HG03432 (cell line): ENCODE results near the gene CORO7.
"Not testable (repeated sequence)": the region's sequence is repeated elsewhere in the genome, so short reads cannot be mapped to it uniquely, and the experiment has no call there.

Experiments
- ATAC-seq: cut with Tn5 transposase; IDR thresholded peaks from one replicate; pipeline ENCODE4 v1.9.1; 2021; ENCODE audit warnings: mild to moderate bottlenecking, moderate library complexity; ENCODE audit not compliant: unreplicated experiment

The CORO7 gene

DNA sequence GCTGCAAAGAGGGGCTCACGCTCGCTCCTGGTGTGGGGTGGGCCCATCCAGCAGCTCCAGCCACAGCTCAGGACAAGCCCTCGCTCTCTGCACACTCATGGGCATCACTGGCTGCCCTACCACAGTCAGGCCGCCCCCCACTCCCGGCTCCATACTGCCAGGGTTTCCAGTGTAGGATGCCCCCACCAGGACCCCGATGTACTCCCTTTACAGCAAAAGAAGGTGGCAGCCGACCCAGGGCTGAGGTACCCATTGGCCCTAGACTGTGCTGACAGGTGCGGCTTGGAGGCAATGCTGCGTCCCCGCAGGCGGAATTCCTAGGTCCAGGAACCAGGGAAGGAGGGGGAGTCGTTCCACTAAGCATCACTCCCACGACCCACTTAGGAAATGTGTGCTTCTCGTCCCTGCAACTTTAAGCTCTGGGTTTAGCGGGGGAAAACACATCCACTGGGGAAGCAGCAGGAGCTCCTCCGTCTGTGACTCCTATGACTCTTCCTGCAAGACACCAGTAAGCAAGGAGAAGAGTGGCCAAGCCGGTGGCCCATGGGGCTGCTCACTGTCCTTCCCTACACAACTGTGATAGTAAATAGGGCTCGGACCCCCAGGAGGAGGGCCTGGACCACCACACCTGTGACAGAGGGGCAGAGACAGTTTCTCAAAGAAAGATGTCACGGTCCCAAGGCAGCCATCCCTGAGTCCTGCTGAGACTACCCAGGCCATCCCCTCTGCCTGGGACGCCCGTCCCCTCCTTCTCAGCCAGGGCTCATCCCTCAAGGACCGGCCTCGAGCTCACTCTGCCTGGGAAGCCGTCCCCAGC lies 13.1 kb downstream of the CORO7 start:
- ATAC-seq = no peak

DNA sequence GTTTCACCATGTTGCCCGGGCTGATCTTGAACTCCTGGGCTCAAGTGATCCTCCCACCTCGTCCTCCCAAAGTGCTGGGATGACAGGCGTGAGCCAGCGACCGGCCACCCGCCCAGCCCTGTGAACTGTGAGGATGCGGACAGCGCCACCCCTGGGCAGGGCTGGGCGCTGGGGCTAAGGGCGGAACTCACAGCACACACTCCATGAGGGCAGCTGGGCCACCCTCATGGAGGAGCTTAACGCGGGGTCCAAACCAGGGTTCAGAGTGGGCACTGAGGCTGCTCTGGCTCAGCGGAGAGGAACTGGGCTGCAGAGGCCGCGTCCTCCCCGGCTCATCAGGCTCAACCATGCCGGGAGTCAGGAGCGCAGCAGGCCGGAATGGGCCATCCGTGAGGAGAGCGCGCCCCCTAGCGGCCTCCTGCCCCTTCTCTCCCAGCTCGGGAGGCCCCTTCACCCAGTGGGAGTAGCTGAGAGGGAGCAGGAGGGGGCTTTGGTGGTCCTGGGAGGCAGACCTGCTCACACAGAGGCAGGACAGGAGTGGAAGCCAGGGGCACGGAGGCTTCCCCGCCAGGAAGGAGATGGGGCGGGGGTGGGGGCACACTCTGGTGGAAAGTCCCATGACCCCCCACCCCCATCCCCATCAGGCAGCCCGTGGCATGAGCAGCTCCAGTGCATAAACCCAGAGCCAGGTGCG lies 13.8 kb downstream of the CORO7 start:
- peak; percentile 56 for ATAC-seq

DNA sequence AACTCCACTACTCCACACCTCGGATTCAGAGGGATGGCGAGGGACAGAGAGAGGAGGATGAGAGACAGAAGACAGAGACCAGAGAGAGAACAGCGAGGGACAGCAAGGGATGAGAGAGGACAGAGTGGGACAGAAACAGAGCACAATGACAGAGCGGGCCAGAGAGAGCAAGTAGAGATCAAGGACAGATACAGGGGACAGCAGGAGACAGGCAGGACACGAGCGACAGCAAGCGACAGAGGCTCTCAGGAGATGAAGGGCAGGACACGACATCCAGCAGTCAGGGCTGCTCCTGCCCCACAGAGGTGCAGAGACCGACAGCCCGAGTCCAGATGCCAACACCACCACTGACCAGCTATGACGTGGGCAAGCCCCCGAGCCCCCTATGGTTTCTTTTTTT lies 14.9 kb downstream of the CORO7 start:
- ATAC-seq = no peak

DNA sequence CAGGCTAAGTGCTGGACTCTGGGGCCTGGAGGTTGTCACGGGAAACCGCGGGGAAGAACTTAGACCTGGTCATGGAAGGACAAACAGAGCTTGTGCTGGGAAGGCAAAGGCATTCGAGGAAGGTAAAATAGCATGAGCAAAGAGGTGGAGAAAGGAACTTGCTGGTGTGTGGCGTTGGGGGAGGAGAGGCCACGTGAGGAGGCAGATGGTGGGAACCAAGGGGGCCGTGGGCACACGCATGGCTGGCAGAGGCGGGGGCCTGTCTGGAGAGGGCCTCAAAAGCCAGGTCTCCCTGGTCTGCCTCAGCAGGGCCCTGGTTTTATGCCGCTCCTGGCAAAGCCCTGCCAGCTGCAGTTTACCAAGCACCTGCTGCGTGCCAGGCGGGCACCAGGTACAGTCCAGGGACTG lies 15.3 kb downstream of the CORO7 start:
- no peak for ATAC-seq

DNA sequence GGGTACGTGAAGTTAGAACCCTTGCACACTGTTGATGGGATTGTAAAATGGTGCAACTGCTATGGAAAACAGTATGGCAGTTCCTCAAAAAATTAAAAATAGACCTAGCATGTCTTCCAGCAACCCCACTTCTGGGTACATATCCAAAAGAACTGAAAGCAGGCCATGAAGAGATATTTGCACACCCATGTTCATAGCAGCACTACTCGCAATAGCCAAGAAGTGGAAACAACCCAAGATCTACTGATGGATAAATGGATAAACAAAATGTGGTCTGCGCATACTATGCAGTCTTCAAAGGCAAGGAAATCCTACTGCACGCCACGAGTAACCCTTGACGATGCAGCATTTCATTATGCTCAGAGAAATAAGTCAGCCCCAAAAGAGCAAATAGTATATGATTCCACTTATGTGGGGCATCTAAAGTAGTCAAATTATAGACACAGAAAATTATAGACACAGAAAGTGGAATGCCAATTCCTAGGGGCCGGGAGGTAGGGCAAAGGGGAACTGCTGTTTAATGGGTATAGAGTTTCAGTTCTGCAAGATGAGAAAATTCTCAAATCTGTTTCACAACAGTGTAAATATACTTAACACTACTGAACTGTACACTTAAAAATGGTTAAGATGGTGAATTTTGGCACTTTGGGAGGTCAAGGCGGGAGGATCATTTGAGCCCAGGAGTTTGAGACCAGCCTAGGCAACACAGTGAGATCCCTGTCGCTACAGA lies 17.2 kb downstream of the CORO7 start:
- ATAC-seq = no peak

DNA sequence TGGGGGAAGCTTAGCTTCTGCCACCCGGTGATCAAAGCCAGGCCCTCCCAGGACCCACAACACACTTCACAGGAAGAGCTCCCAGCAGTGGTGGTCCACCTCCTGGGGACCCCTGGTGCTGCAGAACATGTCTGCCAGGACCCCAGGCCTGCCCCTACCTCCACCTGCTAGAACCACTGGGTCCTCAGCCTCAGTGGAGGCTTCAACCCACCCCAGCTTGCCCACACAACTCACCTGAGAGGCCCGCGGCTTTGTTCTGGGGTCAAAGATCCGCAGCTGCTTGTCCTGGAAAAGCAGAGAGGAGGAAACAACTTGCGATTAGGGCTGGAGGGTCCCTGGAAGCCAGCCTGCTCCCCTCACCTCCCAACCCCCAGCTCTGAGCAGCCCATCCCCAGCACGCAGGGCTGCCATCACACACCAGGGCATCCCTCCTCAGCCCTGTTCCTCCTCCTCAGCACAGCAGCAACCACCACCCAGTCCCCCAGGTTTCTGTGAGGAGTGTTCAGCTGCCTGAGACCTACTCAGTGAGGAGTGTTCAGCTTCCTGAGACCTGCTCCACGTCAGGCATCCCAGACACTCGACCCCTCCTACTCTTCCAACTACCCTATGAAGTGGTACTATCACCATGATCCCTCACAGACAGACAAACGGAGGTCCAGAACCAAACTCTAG lies 21.2 kb downstream of the CORO7 start:
- no peak for ATAC-seq

DNA sequence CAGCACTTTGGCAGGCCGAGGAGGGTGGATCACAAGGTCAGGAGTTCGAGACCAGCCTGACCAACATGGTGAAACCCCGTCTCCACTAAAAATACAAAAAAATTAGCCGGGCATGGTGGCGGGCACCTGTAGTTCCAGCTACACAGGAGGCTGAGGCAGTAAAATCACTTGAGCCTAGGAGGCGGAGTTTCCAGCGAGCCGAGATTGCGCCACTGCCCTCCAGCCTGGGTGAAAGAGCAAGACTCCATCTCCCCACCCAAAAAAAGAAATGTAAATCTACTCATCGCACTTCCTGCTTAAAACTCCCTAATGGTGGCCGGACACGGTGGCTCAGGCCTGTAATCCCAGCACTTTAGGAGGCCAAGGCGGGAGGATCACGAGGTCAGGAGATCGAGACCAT lies 22.5 kb downstream of the CORO7 start:
- ATAC-seq = not testable (repeated sequence)

DNA sequence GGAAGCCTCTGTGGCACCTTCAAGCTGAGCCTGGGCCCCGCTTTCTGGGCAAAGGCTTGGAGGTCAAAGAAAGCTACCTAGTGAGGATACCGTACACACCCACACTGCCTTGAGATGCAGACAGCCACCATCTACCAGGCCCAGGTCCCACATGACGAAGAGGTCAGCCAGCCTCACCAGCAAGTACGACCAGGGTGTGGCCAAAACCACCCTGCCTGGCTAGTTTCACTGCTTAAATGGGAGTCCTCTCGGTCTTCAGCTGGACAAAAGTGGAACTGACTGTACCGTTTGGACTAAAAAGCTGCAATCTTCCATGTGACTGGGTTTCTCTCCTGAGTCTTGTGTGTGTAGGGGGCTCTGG lies 23.2 kb downstream of the CORO7 start:
- ATAC-seq = no peak

DNA sequence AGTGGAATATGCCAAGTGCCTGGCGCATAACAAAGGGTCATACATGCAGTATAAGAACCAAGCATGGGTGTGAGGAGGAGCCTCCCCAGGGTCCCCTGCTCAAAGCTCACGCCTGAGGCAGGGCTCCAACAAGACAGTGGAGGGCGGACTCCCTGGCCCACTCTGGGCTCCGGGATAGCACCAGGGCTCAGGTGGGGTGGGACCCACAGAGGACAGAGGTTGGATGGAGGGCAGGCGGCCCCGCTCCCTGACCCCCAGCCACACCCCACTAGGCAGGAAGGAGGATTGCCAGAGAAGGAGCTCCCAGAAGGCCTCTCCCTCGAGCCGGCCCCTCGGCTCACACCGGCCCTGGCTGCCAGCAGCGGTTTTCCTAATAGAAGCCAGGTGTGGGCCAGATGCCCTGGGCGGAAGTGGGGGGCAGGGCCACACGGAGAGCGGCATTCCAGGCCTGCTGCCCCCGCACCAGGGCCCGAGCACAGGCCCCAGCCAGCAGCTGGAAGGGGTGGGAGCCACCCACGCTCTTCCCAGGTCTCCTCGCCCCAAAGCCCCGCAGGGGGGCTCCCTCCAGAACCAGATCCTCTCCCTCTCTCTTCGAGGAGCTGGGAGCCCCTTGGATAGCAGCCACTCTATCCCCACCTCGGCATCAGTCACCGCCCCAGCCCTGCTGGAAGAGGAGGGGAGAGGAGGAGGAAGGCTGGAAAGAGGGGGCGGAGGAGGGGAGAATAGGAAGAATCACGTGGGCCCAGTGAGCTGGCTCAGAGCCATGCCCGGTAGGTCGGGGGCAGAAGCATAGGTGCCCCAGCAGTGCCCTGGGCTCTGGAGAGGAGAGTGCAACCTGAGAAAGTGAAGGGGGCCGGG lies 23.8 kb downstream of the CORO7 start:
- ATAC-seq = no peak

DNA sequence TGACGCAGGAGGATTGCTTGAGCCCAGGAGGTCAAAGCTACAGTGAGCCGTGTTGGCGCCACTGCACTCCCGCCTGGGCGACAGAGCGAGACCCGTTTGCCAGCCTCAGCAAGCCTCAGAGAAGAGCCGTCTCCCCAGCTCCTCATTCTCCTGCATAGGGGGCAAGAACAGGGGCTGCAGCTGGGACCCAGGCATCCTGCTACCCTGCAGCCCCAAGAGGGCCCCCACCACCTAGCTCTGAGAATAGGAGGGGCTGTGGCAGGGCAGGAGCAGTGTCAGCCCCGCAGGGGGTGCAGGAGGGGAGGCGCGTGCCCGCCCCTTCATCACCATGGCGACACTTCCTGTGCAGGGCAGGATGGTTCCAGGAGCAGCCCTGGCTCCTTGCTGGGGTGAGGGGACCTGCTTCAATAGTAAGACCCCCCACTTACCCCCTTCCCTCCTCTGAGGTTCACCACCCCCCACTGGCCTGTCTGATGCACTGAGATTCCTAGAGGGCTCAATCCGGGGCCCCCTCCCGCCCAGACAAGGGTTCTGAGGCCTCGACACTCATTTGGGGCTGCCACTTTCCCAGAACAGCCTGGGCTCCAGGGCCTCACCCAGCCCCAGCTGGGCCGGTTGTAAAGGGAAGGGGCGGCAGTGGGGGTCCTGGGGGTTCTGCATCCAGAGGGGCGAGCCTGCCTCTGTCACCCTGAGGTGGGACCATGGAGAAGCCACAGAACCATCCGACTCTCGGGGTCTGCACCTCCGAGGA lies 24.6 kb downstream of the CORO7 start:
- no peak for ATAC-seq

DNA sequence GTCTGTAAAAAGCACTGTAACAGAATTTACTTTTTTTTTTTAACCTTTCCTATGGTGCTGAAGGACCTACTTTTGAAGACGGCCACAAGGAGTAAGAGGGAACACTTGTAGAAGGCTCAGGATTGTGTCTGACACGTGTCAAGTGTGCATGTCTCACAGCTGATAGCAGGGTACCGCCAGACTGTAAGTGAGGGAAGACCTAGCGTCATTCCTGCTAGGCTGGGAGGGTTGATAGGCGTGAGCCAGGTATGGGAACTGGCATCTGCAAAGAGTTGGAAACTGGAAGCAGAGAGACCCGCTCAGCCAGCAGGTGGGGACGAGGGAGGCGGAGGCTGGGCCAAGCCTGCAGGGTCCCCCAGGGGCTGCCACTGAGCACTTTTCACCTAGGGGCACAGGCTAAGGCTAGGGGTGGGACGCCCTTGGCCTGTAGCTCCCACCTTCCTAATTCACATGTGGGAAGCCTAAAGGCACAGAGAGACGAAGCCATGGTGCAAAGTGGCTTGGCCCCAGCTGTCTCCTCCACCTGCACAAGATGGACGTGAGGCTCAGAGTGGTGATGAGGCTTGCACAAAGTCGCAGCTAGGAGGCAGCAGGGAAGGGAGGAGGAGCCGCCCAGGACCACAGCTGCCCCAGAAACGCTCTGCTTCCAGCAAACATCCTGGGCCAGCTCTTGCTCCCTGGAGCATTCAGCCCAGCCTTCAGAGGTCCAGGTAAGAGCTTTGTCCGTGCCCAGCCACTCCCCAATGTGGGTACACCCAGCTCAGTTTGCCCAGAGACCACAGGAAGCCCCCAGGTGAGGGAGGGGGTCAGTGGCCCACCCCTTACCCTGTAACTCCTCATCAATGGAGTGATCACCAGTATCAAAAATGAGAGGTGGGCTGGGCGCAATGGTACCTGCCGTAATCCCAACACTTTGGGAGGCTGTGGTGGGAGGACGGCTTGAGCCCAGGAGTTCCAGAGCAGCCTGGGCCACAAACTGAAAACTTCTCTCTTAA lies 25.8 kb downstream of the CORO7 start:
- ATAC-seq = no peak

DNA sequence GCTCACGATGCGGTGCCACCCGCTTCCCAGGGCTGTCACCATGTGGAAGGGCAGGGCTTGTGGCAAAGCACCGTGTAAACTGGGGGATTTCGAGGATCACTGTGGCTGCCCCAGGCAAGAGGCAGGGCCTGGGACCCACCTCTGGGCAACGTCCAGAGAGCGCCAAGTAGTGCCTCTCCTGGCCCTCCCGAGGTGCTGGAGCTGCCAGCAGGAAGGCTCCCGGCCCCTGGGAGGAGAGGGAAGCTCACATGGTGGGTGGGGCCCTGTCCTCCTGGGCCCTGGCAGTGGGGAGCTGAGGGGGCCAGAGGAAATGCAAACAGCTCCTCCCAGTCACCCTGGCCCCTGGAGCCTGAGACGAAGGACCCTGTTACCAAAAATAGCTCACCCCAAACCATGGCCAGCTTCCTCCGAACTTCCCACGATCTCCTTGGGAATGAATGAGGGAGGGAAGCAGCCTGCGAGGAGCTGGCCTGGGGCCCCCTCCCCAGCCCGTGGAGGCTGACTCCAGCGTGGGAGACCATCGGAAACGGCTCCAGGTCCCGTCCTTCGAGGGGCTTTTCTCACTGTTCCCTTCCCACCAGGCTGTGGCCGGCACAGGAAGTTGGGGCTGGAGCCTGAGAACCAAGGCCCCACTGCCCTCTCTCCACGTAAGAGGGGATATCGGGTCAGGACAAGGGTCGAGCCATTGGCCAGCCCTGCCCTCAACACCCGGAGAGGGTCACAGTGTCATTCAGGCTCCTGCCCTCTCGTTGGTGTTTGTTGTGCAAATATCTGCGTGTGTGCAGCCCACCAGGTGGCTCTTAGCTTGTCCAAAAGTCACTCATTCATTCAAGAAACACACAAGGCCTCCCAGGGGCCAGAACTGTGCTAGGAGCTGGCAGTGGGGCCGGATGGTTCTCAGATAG lies 27.1 kb downstream of the CORO7 start:
- ATAC-seq = no peak

DNA sequence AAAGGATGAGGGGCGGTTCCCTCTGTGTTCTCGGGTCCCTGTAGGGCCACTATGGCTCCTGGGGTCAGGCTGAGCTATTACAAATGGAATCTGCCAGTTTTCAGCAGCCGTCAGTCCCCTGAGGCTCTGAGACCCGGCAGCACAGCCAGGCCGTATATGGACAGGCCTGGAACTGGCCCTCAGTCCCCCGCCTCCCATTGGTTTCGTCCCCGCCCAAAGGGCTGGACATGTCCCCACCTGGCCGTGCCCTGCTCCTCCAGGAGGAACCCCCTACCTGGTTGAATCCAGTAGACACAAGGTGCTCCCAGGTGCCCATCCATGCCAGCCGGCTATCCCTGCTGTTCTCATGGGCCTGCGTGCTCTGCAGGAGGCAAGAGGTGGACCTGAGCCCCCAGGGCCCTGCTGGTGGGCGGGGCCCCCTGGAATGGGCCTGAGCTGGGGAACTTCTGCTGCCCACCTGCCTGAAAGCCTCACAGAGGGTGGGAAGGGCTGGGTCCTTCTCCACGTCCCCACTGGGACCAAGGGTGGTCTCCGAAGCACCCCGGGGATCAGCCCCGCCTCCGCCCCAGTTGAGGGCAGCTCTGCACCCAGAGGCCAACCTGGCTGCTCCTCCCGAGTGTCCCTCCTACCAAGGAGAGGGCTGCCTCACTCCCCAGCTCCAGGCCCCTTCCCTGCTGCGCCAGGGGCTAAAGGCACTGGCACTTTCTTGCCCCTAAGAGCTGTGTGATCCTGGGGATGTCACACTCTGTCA lies 27.9 kb downstream of the CORO7 start:
- no peak for ATAC-seq

DNA sequence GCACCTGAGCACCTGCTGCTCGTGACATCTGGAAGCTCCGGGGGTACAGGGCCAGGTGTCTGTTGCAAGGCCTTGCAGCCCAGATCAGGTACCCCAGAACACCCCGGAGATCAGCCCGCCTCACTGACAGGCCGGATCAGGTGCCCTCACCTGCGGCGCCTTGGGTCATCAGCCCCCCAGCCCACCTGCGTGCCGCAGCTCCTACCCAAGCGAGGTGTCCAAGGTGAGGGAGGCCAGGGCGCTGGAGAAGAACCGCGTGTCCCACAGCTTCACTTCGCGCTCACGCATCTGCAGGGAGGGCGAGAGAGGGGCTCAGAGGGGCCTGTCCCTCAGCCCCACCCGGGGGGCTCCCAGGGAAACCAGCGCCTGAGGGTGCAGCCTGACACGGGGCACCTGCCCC lies 28.6 kb downstream of the CORO7 start:
- ATAC-seq = no peak

DNA sequence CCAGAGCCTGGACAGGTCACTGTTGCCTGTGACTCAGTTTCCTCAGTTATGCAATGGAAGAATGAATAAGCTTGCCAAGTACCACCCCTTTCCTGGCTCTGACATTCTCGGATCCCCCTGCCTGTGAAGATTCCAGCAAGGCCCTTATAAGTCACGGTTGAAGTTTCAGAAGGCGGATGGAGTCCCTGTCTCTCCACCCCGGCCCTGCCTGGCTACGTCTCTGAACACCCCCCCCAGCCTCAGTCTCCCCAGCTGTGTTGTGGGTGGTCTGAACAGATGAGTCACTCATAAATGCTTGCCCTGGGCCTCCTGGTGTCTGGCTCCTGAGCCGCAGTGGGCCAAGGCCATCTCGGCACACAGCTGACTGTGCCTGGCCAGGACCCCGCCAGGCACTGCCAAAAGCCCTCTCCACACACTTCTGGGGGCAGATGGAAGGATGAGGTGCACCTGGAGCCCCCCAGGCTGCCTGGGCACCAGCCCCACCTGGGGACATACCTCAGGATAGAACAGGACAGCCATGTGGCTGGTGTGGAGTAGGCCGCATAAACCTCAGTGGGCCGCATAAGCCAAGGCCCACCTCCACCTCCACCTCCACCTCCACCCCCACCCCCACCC lies 29.3 kb downstream of the CORO7 start:
- no peak for ATAC-seq

DNA sequence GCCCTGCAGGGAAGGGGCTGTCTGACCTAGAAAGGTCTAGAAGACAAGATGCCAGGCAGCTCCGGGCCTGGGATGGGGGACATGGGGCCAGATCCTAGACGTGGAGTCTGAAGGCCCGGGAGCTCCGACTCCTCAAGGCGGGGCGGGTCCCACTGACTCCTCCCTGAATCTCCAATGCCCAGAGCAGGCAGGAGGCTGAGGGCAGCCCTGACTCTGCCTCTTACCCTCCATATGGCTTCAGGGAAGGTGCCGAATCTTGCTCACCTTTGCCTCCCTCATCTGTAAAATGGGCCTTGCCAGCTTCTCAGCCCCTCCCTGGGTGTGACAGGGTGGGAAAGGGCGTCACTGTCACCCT lies 30.0 kb downstream of the CORO7 start:
- no peak for ATAC-seq
